GM18498 (cell line): ENCODE measurements around the gene IRX5.

ENCODE experiments used
- ATAC-seq: cut with Tn5 transposase; IDR thresholded peaks from one replicate; pipeline ENCODE4 v1.9.1; 2021; ENCODE audit warnings: mild to moderate bottlenecking, moderate library complexity; ENCODE audit not compliant: unreplicated experiment

IRX5 gene

GRCh38 chr16:54929090-54930004 is 1.3 kb upstream of the IRX5 start:
- peak; percentile 95 for ATAC-seq

- no peak for ATAC-seq
Observed at GRCh38 chr16:54930869-54931119, 129 bp downstream of the IRX5 start.

GRCh38 chr16:54931120-54932014 is 702 bp downstream of the IRX5 start:
- no peak for ATAC-seq

- ATAC-seq = no peak
Observed at GRCh38 chr16:54932021-54932660, 1.5 kb downstream of the IRX5 start.

GRCh38 chr16:54932737-54933254 is 2.1 kb downstream of the IRX5 start:
- ATAC-seq = no peak

- ATAC-seq = no peak
Observed at GRCh38 chr16:54933281-54934011, 2.8 kb downstream of the IRX5 start.

- ATAC-seq = no peak
Observed at GRCh38 chr16:54934481-54935265, 4.0 kb downstream of the IRX5 start.

- ATAC-seq = no peak
Observed at GRCh38 chr16:54935266-54935968, 4.8 kb downstream of the IRX5 start.

- no peak for ATAC-seq
Observed at GRCh38 chr16:54936201-54936978, 5.7 kb downstream of the IRX5 start.

- no peak for ATAC-seq
Observed at GRCh38 chr16:54936979-54937670, 6.5 kb downstream of the IRX5 start.

GRCh38 chr16:54937671-54938211 is 7.1 kb downstream of the IRX5 start:
- no peak for ATAC-seq

- ATAC-seq = no peak
Observed at GRCh38 chr16:54938212-54939028, 7.8 kb downstream of the IRX5 start.

- no peak for ATAC-seq
Observed at GRCh38 chr16:54939029-54939346, 8.3 kb downstream of the IRX5 start.

GRCh38 chr16:54939510-54940278 is 9.0 kb downstream of the IRX5 start:
- ATAC-seq = no peak

GRCh38 chr16:54940279-54940604 is 9.6 kb downstream of the IRX5 start:
- ATAC-seq = no peak

GRCh38 chr16:54942353-54942943 is 11.8 kb downstream of the IRX5 start:
- no peak for ATAC-seq
